K562 (cell line): ENCODE results near the gene SCN1A. TPM values are rescaled to one million over a fixed set of nuclear protein-coding genes. Genes with fewer than 3 reads are reported as not detected.

ENCODE experiments used
- DMBX1 ChIP-seq: fragments of 250-450 bp; sonication (Bioruptor Pico); IDR thresholded peaks from 2 replicates; pipeline ENCODE4 v1.8.0; 2022; ENCODE audit warnings: inconsistent platforms, mild to moderate bottlenecking, moderate library complexity, borderline replicate concordance
- HNRNPH1 ChIP-seq: fragments of 200-400 bp; formaldehyde crosslinking; optimal IDR thresholded peaks from 2 replicates; pipeline ENCODE3; 2017; ENCODE audit warnings: low read depth, mild to moderate bottlenecking, low read length, moderate library complexity
- MED1 ChIP-seq: sonication (generic); formaldehyde crosslinking; IDR thresholded peaks from 2 replicates; pipeline ENCODE4 v1.8.1; 2023; ENCODE audit warnings: missing genetic modification reagents, borderline replicate concordance
- PBX2 ChIP-seq, 2 experiments: IDR thresholded peaks in 1 of 2; conservative IDR thresholded peaks in 1 of 2; 2 replicates each; pipeline ENCODE4 v1.6.1; 2016; ENCODE audit warnings: low read depth in 2 of 2, mild to moderate bottlenecking in 1 of 2, missing compliant biosample characterization in 1 of 2, missing genetic modification characterization in 1 of 2, moderate library complexity in 1 of 2
- ZKSCAN1 ChIP-seq: fragments of 150-350 bp; IDR thresholded peaks from 2 replicates; pipeline ENCODE4 v1.6.1; 2016; ENCODE audit warnings: low read depth, low read length
- ZNF212 ChIP-seq: fragments of 450-650 bp; formaldehyde crosslinking; IDR thresholded peaks from 2 replicates; pipeline ENCODE4 v1.4.0; 2020; ENCODE audit warnings: mild to moderate bottlenecking
- ZNF277 ChIP-seq: fragments of 250-450 bp; sonication (Bioruptor Pico); IDR thresholded peaks from 2 replicates; pipeline ENCODE4 v1.8.0; 2022; ENCODE audit warnings: inconsistent platforms, mild to moderate bottlenecking, moderate library complexity, borderline replicate concordance
- polyA plus RNA-seq, 8 experiments: library from polyadenylated mRNA; depleted of rRNA in 4 of 8; stranded (reverse) in 5 of 8; unstranded in 3 of 8; fragments of >200 nt; fragmentation: Nextera tagmentation in 2 of 8; fragmentation: Illumina TruSeq in 1 of 8; extraction: Ambion mirVana in 2 of 8; extraction: Trizol in 1 of 8; gene quantifications; 2 replicates each; pipeline versions ENCODE4 v1.2.1 to v1.2.3, GENCODE V29; 2011 to 2014; ENCODE audit warnings: inconsistent platforms in 1 of 8, missing spikeins in 1 of 8
- total RNA-seq, 7 experiments: library from RNA; depleted of rRNA in 6 of 7; stranded (reverse); fragments of >200 nt in 6 of 7; fragmentation: Illumina TruSeq in 2 of 7; extraction: Trizol in 2 of 7; gene quantifications; 2 replicates each; pipeline versions ENCODE4 v1.2.1 to v1.2.3, GENCODE V29; 2011 to 2021; ENCODE audit warnings: low replicate concordance in 1 of 7
- TF ChIP-seq, protein P1 (sequence below): sonication (generic); formaldehyde crosslinking; IDR thresholded peaks from 2 replicates; pipeline ENCODE4 v1.8.0; 2022; ENCODE audit warnings: missing genetic modification reagents, mild to moderate bottlenecking, moderate library complexity, borderline replicate concordance

The SCN1A gene
- total and polyA plus RNA-seq, 9 of the 15 experiments (the other 6 are each of a cell fraction or from before 2014, with no cell fraction given): not detected

GRCh38 chr2:166032361-166032760, 95.5 kb downstream of the SCN1A start (continued):
- no peak for TF ChIP-seq PBX2 (CRISPR knock-in tag; IDR thresholded peaks at IDR 0.05; ENCODE audit: low read depth)
- no peak for TF ChIP-seq PBX2 (tag; conservative IDR thresholded peaks at IDR 0.05; ENCODE audit: low read depth)
- TF ChIP-seq ZNF212: no peak
- no peak for TF ChIP-seq HNRNPH1
- no peak for TF ChIP-seq ZNF277 (CRISPR knock-in tag)
- TF ChIP-seq ZKSCAN1: no peak
- TF ChIP-seq, protein P1, sequence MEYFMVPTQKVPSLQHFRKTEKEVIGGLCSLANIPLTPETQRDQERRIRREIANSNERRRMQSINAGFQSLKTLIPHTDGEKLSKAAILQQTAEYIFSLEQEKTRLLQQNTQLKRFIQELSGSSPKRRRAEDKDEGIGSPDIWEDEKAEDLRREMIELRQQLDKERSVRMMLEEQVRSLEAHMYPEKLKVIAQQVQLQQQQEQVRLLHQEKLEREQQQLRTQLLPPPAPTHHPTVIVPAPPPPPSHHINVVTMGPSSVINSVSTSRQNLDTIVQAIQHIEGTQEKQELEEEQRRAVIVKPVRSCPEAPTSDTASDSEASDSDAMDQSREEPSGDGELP: no peak
- TF ChIP-seq MED1 (CRISPR knock-in tag): no peak
- no peak for TF ChIP-seq DMBX1 (CRISPR knock-in tag)
